Transverse colon (tissue), 4 donors: Measurements from ENCODE around the gene RAD21L1. TPM values are rescaled to one million over a fixed set of nuclear protein-coding genes. Genes with fewer than 3 reads are reported as not detected.

Experiments
- DNase-seq: peaks from one replicate; pipeline ENCODE4 v3.0.0-alpha.2; 2019
- H3K27ac ChIP-seq, 4 donors: fragments of 200-600 bp; sonication (generic); 2 replicates each; pipeline ENCODE4 v1.5.1; 2016 to 2018; ENCODE audit warnings: inconsistent platforms in 4 of 4
- H3K27me3 ChIP-seq: fragments of 200-600 bp; sonication (generic); 2 replicates; pipeline ENCODE4 v1.5.1; 2017; ENCODE audit warnings: inconsistent platforms
- H3K36me3 ChIP-seq, 4 donors: fragments of 200-600 bp; sonication (generic); 2 replicates each; pipeline ENCODE4 v1.5.1; 2017 to 2019; ENCODE audit warnings: inconsistent platforms in 4 of 4
- H3K4me1 ChIP-seq, 4 donors: fragments of 200-600 bp; sonication (generic); 2 replicates each; pipeline ENCODE4 v1.5.1; 2017 to 2020; ENCODE audit warnings: inconsistent platforms in 4 of 4
- H3K4me3 ChIP-seq, 4 donors: fragments of 200-600 bp; sonication (generic); 1 replicate in 1 of 4; 2 replicates in 3 of 4; pipeline versions ENCODE4 v1.5.1 to v1.6.1; 2017 to 2019; ENCODE audit warnings: inconsistent platforms in 4 of 4
- H3K9me3 ChIP-seq, 2 donors: fragments of 200-600 bp; sonication (generic); 2 replicates each; pipeline ENCODE4 v1.5.1; 2017 to 2019; ENCODE audit warnings: inconsistent platforms in 2 of 2
- CTCF ChIP-seq, 5 experiments: fragments of 200-600 bp in 3 of 5; fragments of 450-650 bp in 2 of 5; sonication (generic) in 3 of 5; IDR thresholded peaks; 1 replicate in 2 of 5; 2 replicates in 3 of 5; pipeline ENCODE4 v1.5.1; 2016 to 2017; ENCODE audit warnings: antibody characterized with exemption in 5 of 5, inconsistent platforms in 3 of 5, mild to moderate bottlenecking in 2 of 5, moderate library complexity in 1 of 5
- EP300 ChIP-seq: sonication (generic); formaldehyde crosslinking; IDR thresholded peaks from one replicate; pipeline ENCODE4 v1.6.1; 2017; ENCODE audit warnings: antibody characterized with exemption, low read depth
- POLR2A ChIP-seq: fragments of 450-650 bp; IDR thresholded peaks from one replicate; pipeline ENCODE4 v1.6.1; 2016; ENCODE audit warnings: antibody characterized with exemption, mild to moderate bottlenecking, moderate library complexity
- POLR2AphosphoS5 ChIP-seq, 3 donors: sonication (generic); formaldehyde crosslinking; IDR thresholded peaks; one replicate each; pipeline ENCODE4 v1.6.1; 2016; ENCODE audit warnings: antibody characterized with exemption in 3 of 3
- WGBS, 2 donors: methylation state at CpG; one replicate each; pipeline ENCODE4 v1.1.5; 2018; ENCODE audit warnings: low coverage in 1 of 2; 5-methylcytosine and 5-hydroxymethylcytosine counted together
- in situ Hi-C, 4 donors: fragments of 200-750 bp; cut with MboI; loops; one replicate each; pipeline versions ENCODE4 v1.15.0 to v1.15.1; 2017; ENCODE audit warnings: low sequenced_read_pairs in 3 of 4, low pct_ligation_motif_present in 1 of 4, low pct_unique_long_range_greater_than_20kb in 1 of 4
- intact Hi-C: fragments of 100-400 bp; cut with DNase I; formaldehyde crosslinking; loops from one replicate; pipeline ENCODE4 v1.15.1; 2023; ENCODE audit warnings: low total_unique reads
- total RNA-seq, 4 donors: library from RNA; depleted of rRNA; stranded (reverse); fragments of >200 nt; gene quantifications; one replicate each; pipeline ENCODE4 v1.1.0, GENCODE V29; 2016

Gene RAD21L1
- total RNA-seq, 4 donors from 2014 or later = not detected

- Histone ChIP-seq H3K9me3 (no peaks in the 10 kb centered on the region), H3K36me3 (no peaks in the 10 kb centered on the region), H3K4me3 (no peak overlapping the region), H3K27ac (no peak overlapping the region), H3K4me1 (peaks cover 0 to 6% (median 4%) of the 10 kb centered on the region in 4 donors), H3K27me3 (no peaks in the 10 kb centered on the region)
- WGBS, 2 donors = 81 to 83% methylated on average over 6 to 9 of the region's 9 CpGs
- intact Hi-C loops (no loop called here), in situ Hi-C loops (no loop called here)
- no peak for DNase-seq
- TF ChIP-seq CTCF (IDR thresholded peaks at IDR 0.05) (no peak), POLR2AphosphoS5 (IDR thresholded peaks at IDR 0.05) (no peak), EP300 (no peak), POLR2A (no peak)
Observed at GRCh38 chr20:1286267-1287024, 60.6 kb downstream of the RAD21L1 start.

GRCh38 chr20:1287306-1287705 lies 61.5 kb downstream of the RAD21L1 start:
- intact Hi-C loops = no loop called here
- no peaks in the 10 kb centered on the region for H3K27me3 ChIP-seq
- in situ Hi-C loops = no loop called here

DNA sequence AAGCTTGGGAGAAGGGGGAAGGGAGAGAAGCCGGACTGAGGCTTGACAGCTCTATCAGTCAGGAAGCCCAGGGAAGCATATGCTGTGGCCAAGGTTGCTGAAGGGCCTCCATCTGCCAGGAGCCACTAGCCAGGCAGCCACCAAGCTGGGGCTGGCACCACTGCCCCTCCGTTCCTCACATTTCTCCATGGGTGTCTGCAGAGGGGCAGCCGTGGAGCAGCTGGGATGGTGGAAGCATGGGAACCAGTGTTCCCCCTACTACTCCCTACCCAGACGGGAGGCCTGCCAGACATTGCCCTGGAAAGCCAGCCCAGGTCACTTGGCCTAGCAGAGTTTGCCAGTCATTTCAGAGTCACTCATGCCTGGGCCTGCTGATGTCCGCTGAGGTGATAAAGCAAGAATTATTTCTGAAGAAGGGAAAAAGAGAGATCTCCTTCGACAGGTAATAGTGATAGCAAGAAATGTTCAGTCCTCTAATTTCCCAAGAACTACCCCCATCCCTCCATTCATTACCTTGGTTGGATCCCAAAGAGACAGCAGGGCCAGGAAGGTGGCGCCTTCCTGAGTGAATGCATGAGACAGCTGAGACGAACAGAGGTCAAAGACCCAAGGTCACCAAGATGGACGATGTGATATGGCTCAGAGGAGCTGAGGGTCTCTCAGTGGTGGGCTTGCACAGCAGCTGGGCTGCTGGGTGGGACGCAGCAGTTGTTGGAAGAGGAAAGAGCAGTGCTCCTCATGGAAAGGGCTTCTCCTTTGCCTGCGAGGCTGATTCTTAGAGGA lies 62.1 kb downstream of the RAD21L1 start:
- Histone ChIP-seq H3K4me3 (no peak overlapping the region), H3K9me3 (no peaks in the 10 kb centered on the region), H3K36me3 (no peaks in the 10 kb centered on the region), H3K27me3 (no peaks in the 10 kb centered on the region), H3K27ac (no peak overlapping the region), H3K4me1 (no peaks in the 10 kb centered on the region)
- TF ChIP-seq EP300 = no peak
- no peak for TF ChIP-seq POLR2AphosphoS5 (IDR thresholded peaks at IDR 0.05)
- no peak for TF ChIP-seq CTCF (IDR thresholded peaks at IDR 0.05)
- TF ChIP-seq POLR2A = no peak
- intact Hi-C loops (no loop called here), in situ Hi-C loops (no loop called here)
- 74 to 93% methylated on average over 3 to 10 of the region's 11 CpGs for WGBS, 2 donors
- DNase-seq = no peak

More at GRCh38 chr20:1287306-1287705, 61.5 kb downstream of the RAD21L1 start:
- DNase-seq = no peak
- Histone ChIP-seq H3K27ac (no peak overlapping the region), H3K4me1 (no peaks in the 10 kb centered on the region), H3K4me3 (no peak overlapping the region), H3K36me3 (no peaks in the 10 kb centered on the region), H3K9me3 (no peaks in the 10 kb centered on the region)
- 50 to 52% methylated on average over 1 of the region's 1 CpG for WGBS, 2 donors
- no peak for TF ChIP-seq EP300
- no peak for TF ChIP-seq CTCF (IDR thresholded peaks at IDR 0.05)
- no peak for TF ChIP-seq POLR2A
- TF ChIP-seq POLR2AphosphoS5 (IDR thresholded peaks at IDR 0.05) = no peak

DNA sequence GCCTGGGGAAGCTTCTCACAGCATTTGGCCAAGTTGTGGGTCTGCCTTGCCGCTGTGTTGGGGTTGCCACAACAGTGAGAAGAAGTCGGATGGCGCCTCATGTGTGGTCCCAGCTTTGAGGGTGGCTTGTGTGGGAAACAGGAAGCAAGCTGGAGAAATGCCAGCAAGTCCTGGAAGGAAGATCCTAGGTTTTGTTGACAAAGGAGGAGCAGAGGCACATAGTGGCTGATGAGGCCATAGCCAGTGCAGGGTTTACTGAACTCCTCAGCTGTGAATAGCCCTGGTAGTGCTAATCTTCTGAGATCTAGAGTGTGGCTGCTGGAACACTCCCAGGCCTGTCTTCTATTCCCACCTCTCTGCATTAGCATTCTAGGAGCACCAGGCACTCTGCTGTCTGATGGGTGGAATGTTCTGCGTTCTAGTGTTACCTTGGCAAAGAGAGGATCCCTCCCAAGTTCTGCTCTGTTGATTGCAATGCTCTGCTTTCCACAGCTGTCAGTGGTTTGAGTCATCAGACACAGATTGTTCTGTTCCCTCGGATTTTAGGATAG lies 65.4 kb downstream of the RAD21L1 start:
- Histone ChIP-seq H3K36me3 (no peaks in the 10 kb centered on the region), H3K27me3 (no peaks in the 10 kb centered on the region), H3K9me3 (no peaks in the 10 kb centered on the region), H3K4me1 (no peaks in the 10 kb centered on the region), H3K27ac (no peak overlapping the region), H3K4me3 (no peak overlapping the region)
- in situ Hi-C loops = no loop called here
- DNase-seq = no peak
- intact Hi-C loops = no loop called here
- TF ChIP-seq EP300 (no peak), POLR2AphosphoS5 (IDR thresholded peaks at IDR 0.05) (no peak), CTCF (IDR thresholded peaks at IDR 0.05) (no peak), POLR2A (no peak)
- 50 to 74% methylated on average over 1 to 5 of the region's 5 CpGs for WGBS, 2 donors
